Activated T-cell treated with anti-CD3 and anti-CD28 coated beads, Interleukin-2, amount 50 U/mL, for 48 hours (primary cell): Measurements from ENCODE around the gene PNKP.

Experiments
- DNase-seq, 2 experiments: peaks; one replicate each; pipeline ENCODE4 v3.0.0-alpha.2; 2020

The PNKP gene

GRCh38 chr19:49814010-49814409 lies 53.4 kb downstream of the PNKP start:
- no peak for DNase-seq

- peak; percentile 91 to 93 for DNase-seq
Observed at GRCh38 chr19:49812997-49813861, 54.1 kb downstream of the PNKP start, which contains the start of gene FUZ. Gene FUZ, minus strand, starts transcription at chr19:49813292. Its CDS starts 186 bp downstream, at chr19:49813106.

- DNase-seq, result peak in 1 of 2 experiments; percentile 23
Observed at GRCh38 chr19:49812452-49812996, 54.9 kb downstream of the PNKP start.

- no peak for DNase-seq
Observed at GRCh38 chr19:49811328-49811727, 56.0 kb downstream of the PNKP start.
